ENCODE measurements around the gene DNAJC9.
"Not testable (repeated sequence)": the region's sequence is repeated elsewhere in the genome, so short reads cannot be mapped to it uniquely, and the experiment has no call there.

The DNAJC9 gene

GRCh38 chr10:73261362-73261995 lies 14.4 kb upstream of the DNAJC9 start:
- Histone ChIP-seq H3K4me2 (ENCODE audit: low read length) (no peak overlapping the region), H3K4me1 (ENCODE audit: control insufficient read depth, low read length) (no peaks in the 10 kb centered on the region), H3K9me3 (ENCODE audit: control insufficient read depth, insufficient read depth, low read length) (no peaks in the 10 kb centered on the region; the same call in 1 of the 2 replicates), H4K20me1 (ENCODE audit: control insufficient read depth, insufficient read depth, low read depth, low read length) (no peaks in the 10 kb centered on the region), H3K79me2 (ENCODE audit: control insufficient read depth, low read length) (no peaks in the 10 kb centered on the region), H3K36me3 (ENCODE audit: control insufficient read depth, low read length) (no peaks in the 10 kb centered on the region), H3K27ac (ENCODE audit: low read depth, low read length) (no peak overlapping the region), H3K27me3 (ENCODE audit: control insufficient read depth, low read length) (peaks cover 5% of the 10 kb centered on the region; the same call in 1 of the 2 replicates), H3K9me2 (replicated peaks; ENCODE audit: control insufficient read depth, low read length) (no peaks in the 10 kb centered on the region), H3F3A (ENCODE audit: control insufficient read depth, insufficient read depth) (no peaks in the 10 kb centered on the region), H3K4me3 (ENCODE audit: low read length) (no peak overlapping the region)
- no peak for TF ChIP-seq CTCF (IDR thresholded peaks at IDR 0.05; ENCODE audit: low read depth, low read length, poor library complexity, severe bottlenecking)
- no peak for TF ChIP-seq EZH2phosphoT487 (IDR thresholded peaks at IDR 0.05; ENCODE audit: borderline replicate concordance, low read length)

DNA sequence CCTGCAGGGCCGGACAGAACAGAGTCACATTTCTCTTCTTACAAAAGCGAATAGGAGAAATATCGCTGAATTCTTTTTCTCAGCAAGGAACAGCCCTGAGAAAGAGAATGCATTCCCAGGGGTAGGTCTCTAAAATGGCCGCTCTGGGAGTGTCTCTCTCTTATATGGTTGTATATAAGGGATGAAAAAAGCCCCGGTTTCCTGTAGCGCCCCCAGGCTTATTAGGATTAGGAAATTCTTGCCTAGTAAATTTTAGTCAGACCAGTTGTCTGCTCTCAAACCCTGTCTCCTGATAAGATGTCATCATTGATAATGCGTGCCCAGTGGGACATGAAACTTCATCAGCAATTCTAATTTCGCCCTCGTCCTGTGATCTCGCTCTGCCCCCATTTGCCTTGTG lies 11.6 kb upstream of the DNAJC9 start:
- H3K79me2 ChIP-seq (ENCODE audit: control insufficient read depth, low read length); H3F3A ChIP-seq (ENCODE audit: control insufficient read depth, insufficient read depth); H3K4me3 ChIP-seq (ENCODE audit: low read length); H4K20me1 ChIP-seq (ENCODE audit: control insufficient read depth, insufficient read depth, low read depth, low read length); H3K27ac ChIP-seq (ENCODE audit: low read depth, low read length); H3K27me3 ChIP-seq (ENCODE audit: control insufficient read depth, low read length); H3K4me1 ChIP-seq (ENCODE audit: control insufficient read depth, low read length); H3K36me3 ChIP-seq (ENCODE audit: control insufficient read depth, low read length); H3K9me2 ChIP-seq (replicated peaks; ENCODE audit: control insufficient read depth, low read length); H3K4me2 ChIP-seq (ENCODE audit: low read length); H3K9me3 ChIP-seq (ENCODE audit: control insufficient read depth, insufficient read depth, low read length): not testable (repeated sequence)

GRCh38 chr10:73253225-73253555 lies 6.1 kb upstream of the DNAJC9 start:
- H3K4me1 ChIP-seq (ENCODE audit: control insufficient read depth, low read length) = peaks cover 39% of the 10 kb centered on the region
- no peaks in the 10 kb centered on the region for H3K9me3 ChIP-seq (ENCODE audit: control insufficient read depth, insufficient read depth, low read length)
- peaks cover 16% of the 10 kb centered on the region for H3F3A ChIP-seq (ENCODE audit: control insufficient read depth, insufficient read depth)
- H4K20me1 ChIP-seq (ENCODE audit: control insufficient read depth, insufficient read depth, low read depth, low read length) = no peaks in the 10 kb centered on the region
- peaks cover 63% of the 10 kb centered on the region for H3K79me2 ChIP-seq (ENCODE audit: control insufficient read depth, low read length)
- H3K4me2 ChIP-seq (ENCODE audit: low read length) = peak overlapping the region; percentile 97
- no peaks in the 10 kb centered on the region for H3K9me2 ChIP-seq (replicated peaks; ENCODE audit: control insufficient read depth, low read length)
- H3K27ac ChIP-seq (ENCODE audit: low read depth, low read length) = peak overlapping the region; percentile 62
- H3K36me3 ChIP-seq (ENCODE audit: control insufficient read depth, low read length) = peaks cover 47% of the 10 kb centered on the region
- TF ChIP-seq EZH2phosphoT487 (IDR thresholded peaks at IDR 0.05; ENCODE audit: borderline replicate concordance, low read length) (no peak), CTCF (IDR thresholded peaks at IDR 0.05; ENCODE audit: low read depth, low read length, poor library complexity, severe bottlenecking) (peak; percentile 49)
- no peaks in the 10 kb centered on the region for H3K27me3 ChIP-seq (ENCODE audit: control insufficient read depth, low read length)
- H3K4me3 ChIP-seq (ENCODE audit: low read length) = peak overlapping the region; percentile 83

DNA sequence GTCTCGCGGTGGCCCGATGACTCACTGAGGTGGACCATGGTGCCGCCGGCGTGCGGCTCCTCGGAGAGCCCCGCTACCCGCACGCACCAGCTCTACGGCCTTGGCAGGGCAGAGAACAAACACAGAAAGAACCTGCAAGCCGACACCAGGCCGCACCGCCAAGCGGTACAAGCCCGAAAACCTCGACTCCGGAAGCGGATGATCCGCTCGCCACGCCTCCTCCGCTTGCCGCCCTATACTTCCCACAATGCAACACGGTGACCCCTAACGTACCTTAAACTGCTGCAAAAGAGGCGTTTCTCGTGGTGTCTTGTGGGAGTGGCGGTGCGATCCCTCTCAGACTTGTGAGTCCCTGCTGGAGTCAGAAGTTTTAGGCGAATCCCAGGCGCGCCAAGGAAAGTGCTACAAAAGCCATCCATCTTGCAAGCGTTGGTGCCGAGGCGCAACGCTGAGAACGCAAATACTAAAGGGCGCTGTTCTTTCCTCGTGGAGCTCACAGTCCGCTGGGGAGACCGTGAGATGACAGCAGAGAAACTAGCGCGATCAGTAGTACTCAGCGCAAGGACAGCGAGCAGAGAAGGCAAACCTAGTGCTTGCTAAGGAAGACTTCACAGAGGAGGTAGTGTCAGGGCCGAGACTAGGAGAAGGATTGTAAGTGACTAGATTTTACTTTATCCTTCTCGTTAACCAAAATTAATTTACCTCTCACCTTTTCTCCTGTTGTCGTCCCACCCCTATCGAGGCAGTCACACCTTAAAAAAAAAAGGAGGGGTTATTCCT lies 5.6 kb upstream of the DNAJC9 start, which contains the start of gene MRPS16:
Gene MRPS16, minus strand, starts transcription at position 200 of the 780 bp plus-strand sequence. Its CDS starts 162 bp downstream, at position 38.
- peak within 1 kb of the TSS; percentile 62 for H3K27ac ChIP-seq (ENCODE audit: low read depth, low read length)
- peak within 1 kb of the TSS; percentile 97 for H3K4me2 ChIP-seq (ENCODE audit: low read length)
- peaks cover 68% of the 10 kb centered on the region for H3K79me2 ChIP-seq (ENCODE audit: control insufficient read depth, low read length)
- no peaks in the 10 kb centered on the region for H3K27me3 ChIP-seq (ENCODE audit: control insufficient read depth, low read length)
- H3K9me3 ChIP-seq (ENCODE audit: control insufficient read depth, insufficient read depth, low read length) = no peaks in the 10 kb centered on the region
- H3K36me3 ChIP-seq (ENCODE audit: control insufficient read depth, low read length) = peaks cover 53% of the 10 kb centered on the region
- H3K4me3 ChIP-seq (ENCODE audit: low read length) = peak within 1 kb of the TSS; percentile 83
- H3F3A ChIP-seq (ENCODE audit: control insufficient read depth, insufficient read depth) = peaks cover 22% of the 10 kb centered on the region
- H3K9me2 ChIP-seq (replicated peaks; ENCODE audit: control insufficient read depth, low read length) = no peaks in the 10 kb centered on the region
- H3K4me1 ChIP-seq (ENCODE audit: control insufficient read depth, low read length) = peaks cover 44% of the 10 kb centered on the region
- H4K20me1 ChIP-seq (ENCODE audit: control insufficient read depth, insufficient read depth, low read depth, low read length) = no peaks in the 10 kb centered on the region
- TF ChIP-seq CTCF (IDR thresholded peaks at IDR 0.05; ENCODE audit: low read depth, low read length, poor library complexity, severe bottlenecking) (no peak), EZH2phosphoT487 (IDR thresholded peaks at IDR 0.05; ENCODE audit: borderline replicate concordance, low read length) (no peak)

Data from DOHH2 (cell line).